HEK293 (cell line): ENCODE results near the gene CMIP.

ENCODE experiments used
- CTCF ChIA-PET: fragments of 350-600 bp; formaldehyde crosslinking; extraction: SDS; loops from one replicate; lab custom pipeline; 2021; ENCODE audit warnings: antibody characterized with exemption; lab: Yijun Ruan, JAX
- POLR2A ChIA-PET: fragments of 300-600 bp; formaldehyde crosslinking; extraction: SDS; loops from one replicate; lab custom pipeline; 2020; ENCODE audit warnings: antibody characterized with exemption, inconsistent platforms; lab: Yijun Ruan, JAX
- H3K27ac ChIP-seq: fragments of 200-500 bp; sonication (Bioruptor generic); 2 replicates; pipeline ENCODE4 v1.5.1; 2014; ENCODE audit warnings: low read depth, low read length, control low read depth, inconsistent platforms; ENCODE audit errors: extremely low read depth
- H3K36me3 ChIP-seq, 2 experiments: fragments of 200-500 bp in 1 of 2; sonication (Bioruptor generic) in 1 of 2; 1 replicate in 1 of 2; 2 replicates in 1 of 2; pipeline ENCODE4 v1.5.1; 2014 to 2017; ENCODE audit warnings: inconsistent platforms in 2 of 2, low read length in 2 of 2; ENCODE audit not compliant: control insufficient read depth in 2 of 2, insufficient read depth in 1 of 2
- H3K4me1 ChIP-seq: fragments of 200-500 bp; sonication (Bioruptor generic); 2 replicates; pipeline ENCODE4 v1.5.1; 2014; ENCODE audit warnings: mild to moderate bottlenecking, low read length, inconsistent platforms; ENCODE audit not compliant: control insufficient read depth, insufficient read depth
- H3K4me3 ChIP-seq: 2 replicates; pipeline ENCODE4 v1.5.1; 2011; ENCODE audit warnings: low read depth, mild to moderate bottlenecking, control low read depth, low read length, moderate library complexity
- H3K9me3 ChIP-seq: fragments of 200-500 bp; sonication (Bioruptor generic); 2 replicates; pipeline ENCODE4 v1.5.1; 2014; ENCODE audit warnings: low read depth, low read length, inconsistent platforms; ENCODE audit not compliant: control insufficient read depth, insufficient read depth
- FEZF1 ChIP-seq: fragments of 450-650 bp; formaldehyde crosslinking; IDR thresholded peaks from 2 replicates; pipeline ENCODE4 v1.5.1; 2016; ENCODE audit warnings: missing biosample characterization, missing genetic modification characterization
- KLF1 ChIP-seq: fragments of 450-650 bp; formaldehyde crosslinking; IDR thresholded peaks from 2 replicates; pipeline ENCODE4 v1.5.1; 2016; ENCODE audit warnings: missing biosample characterization, missing genetic modification characterization
- PRDM6 ChIP-seq: fragments of 450-650 bp; formaldehyde crosslinking; IDR thresholded peaks from 2 replicates; pipeline ENCODE4 v1.5.1; 2017; ENCODE audit warnings: missing biosample characterization, missing genetic modification characterization
- REST ChIP-seq: fragments of 450-650 bp; formaldehyde crosslinking; IDR thresholded peaks from 2 replicates; pipeline ENCODE4 v1.5.1; 2016; ENCODE audit warnings: missing biosample characterization, missing genetic modification characterization
- ZBTB6 ChIP-seq: fragments of 450-650 bp; formaldehyde crosslinking; IDR thresholded peaks from 2 replicates; pipeline ENCODE4 v1.5.1; 2017; ENCODE audit warnings: missing biosample characterization, missing genetic modification characterization
- ZFHX2 ChIP-seq: fragments of 450-650 bp; formaldehyde crosslinking; conservative IDR thresholded peaks from 2 replicates; pipeline ENCODE4 v1.5.1; 2016; ENCODE audit warnings: missing biosample characterization, missing genetic modification characterization
- ZFP69B ChIP-seq: fragments of 450-650 bp; formaldehyde crosslinking; IDR thresholded peaks from 2 replicates; pipeline ENCODE4 v1.5.1; 2016; ENCODE audit warnings: missing biosample characterization, missing genetic modification characterization
- ZNF10 ChIP-seq: fragments of 450-650 bp; formaldehyde crosslinking; IDR thresholded peaks from 2 replicates; pipeline ENCODE4 v1.5.1; 2017; ENCODE audit warnings: missing biosample characterization, missing genetic modification characterization
- ZNF341 ChIP-seq: fragments of 450-650 bp; formaldehyde crosslinking; IDR thresholded peaks from 2 replicates; pipeline ENCODE4; 2016; ENCODE audit warnings: low read depth, missing biosample characterization, missing genetic modification characterization
- ZNF350 ChIP-seq: fragments of 450-650 bp; formaldehyde crosslinking; IDR thresholded peaks from 2 replicates; pipeline ENCODE4 v1.5.0; 2017; ENCODE audit warnings: missing biosample characterization, mild to moderate bottlenecking, missing genetic modification characterization
- ZNF354C ChIP-seq: fragments of 450-650 bp; formaldehyde crosslinking; IDR thresholded peaks from 2 replicates; pipeline ENCODE4 v1.5.1; 2016; ENCODE audit warnings: missing biosample characterization, missing genetic modification characterization, low read depth, borderline replicate concordance
- ZNF449 ChIP-seq: fragments of 450-650 bp; formaldehyde crosslinking; IDR thresholded peaks from 2 replicates; pipeline ENCODE4 v1.5.1; 2017; ENCODE audit warnings: missing biosample characterization, mild to moderate bottlenecking, missing genetic modification characterization, moderate library complexity
- ZNF544 ChIP-seq: fragments of 450-650 bp; formaldehyde crosslinking; IDR thresholded peaks from 2 replicates; pipeline ENCODE4 v1.5.0; 2017; ENCODE audit warnings: missing biosample characterization, missing genetic modification characterization

CMIP gene

GRCh38 chr16:81484908-81485624, 40.5 kb downstream of the CMIP start:
- ChIA-PET POLR2A (no interaction called here), CTCF (interaction anchor here (0.7 to 1.2 kb wide), 3 partner anchors 11 to 81 kb away, joined by 3 to 4 read pairs (median 3); no protein-coding TSS in a partner anchor)
- H3K9me3 ChIP-seq: no peaks in the 10 kb centered on the region
- H3K36me3 ChIP-seq: no peaks in the 10 kb centered on the region
- TF ChIP-seq ZNF449 (tag by site-specific recombination) (no peak), ZBTB6 (tag by site-specific recombination) (no peak), ZFHX2 (no peak), PRDM6 (tag by site-specific recombination) (peak; percentile 60; the same call in 1 of the 2 replicates), ZNF354C (tag by site-specific recombination) (no peak), REST (tag by site-specific recombination) (no peak), KLF1 (peak; percentile 55; the same call in 1 of the 2 replicates), ZFP69B (tag by site-specific recombination) (no peak), ZNF544 (tag by site-specific recombination) (no peak), ZNF341 (tag by site-specific recombination) (peak; percentile 27; the same call in 1 of the 2 replicates)
- H3K4me3 ChIP-seq: no peak overlapping the region
- H3K4me1 ChIP-seq: peaks cover 3% of the 10 kb centered on the region; the same call in 1 of the 2 replicates
- H3K27ac ChIP-seq: no peak overlapping the region

- no peak overlapping the region for H3K27ac ChIP-seq
- TF ChIP-seq FEZF1 (tag by site-specific recombination): no peak
- TF ChIP-seq ZNF449 (tag by site-specific recombination): no peak
- TF ChIP-seq ZNF350 (tag by site-specific recombination): no peak
- no peak for TF ChIP-seq ZNF10 (tag by site-specific recombination)
- TF ChIP-seq, all 188 proteins: peak for 0
- no peaks in the 10 kb centered on the region for H3K36me3 ChIP-seq
- no peak overlapping the region for H3K4me3 ChIP-seq
- ChIA-PET POLR2A (no interaction called here), CTCF (interaction anchor here (0.7 to 1.2 kb wide), 3 partner anchors 12 to 519 kb away, joined by 3 to 4 read pairs (median 3); no protein-coding TSS in a partner anchor)
- H3K9me3 ChIP-seq: no peaks in the 10 kb centered on the region
- H3K4me1 ChIP-seq: peaks cover 3% of the 10 kb centered on the region; the same call in 1 of the 2 replicates
Observed at GRCh38 chr16:81485824-81486539, 41.4 kb downstream of the CMIP start.
